GM23338 (cell line): ENCODE measurements around the gene MYOF. TPM values are rescaled to one million over a fixed set of nuclear protein-coding genes. Genes with fewer than 3 reads are reported as not detected.

Experiments
- ATAC-seq: fragments of 200-7000 bp; cut with Tn5 transposase; 3 replicates; pipeline ENCODE4 v1.9.1; 2020
- DNase-seq: peaks from one replicate; pipeline ENCODE4 v3.0.0-alpha.2; 2015; ENCODE audit warnings: low spot score
- H2AFZ ChIP-seq: fragments of 200-600 bp; sonication (generic); 2 replicates; pipeline ENCODE4 v1.8.0; 2016; ENCODE audit warnings: antibody characterized with exemption, mild to moderate bottlenecking, moderate library complexity
- H3F3A ChIP-seq: fragments of 200-600 bp; sonication (generic); replicated peaks from 2 replicates; pipeline ENCODE4 v1.8.0; 2017; ENCODE audit warnings: antibody characterized with exemption, mixed run types, low read depth
- H3K27ac ChIP-seq: fragments of 200-600 bp; sonication (generic); 2 replicates; pipeline ENCODE4 v1.6.1; 2016; ENCODE audit warnings: low read depth
- H3K27me3 ChIP-seq: fragments of 200-600 bp; sonication (generic); 2 replicates; pipeline ENCODE4 v1.8.0; 2016; ENCODE audit warnings: mild to moderate bottlenecking, mixed run types, moderate library complexity; ENCODE audit not compliant: insufficient read depth
- H3K36me3 ChIP-seq: fragments of 200-600 bp; sonication (generic); 2 replicates; pipeline ENCODE4 v1.8.0; 2016; ENCODE audit warnings: mild to moderate bottlenecking; ENCODE audit not compliant: insufficient read depth
- H3K4me1 ChIP-seq: fragments of 200-600 bp; sonication (generic); 2 replicates; pipeline ENCODE4 v1.8.0; 2016; ENCODE audit warnings: mild to moderate bottlenecking, moderate library complexity; ENCODE audit not compliant: insufficient read depth
- H3K4me2 ChIP-seq: fragments of 200-600 bp; sonication (generic); 2 replicates; pipeline ENCODE4 v1.7.1; 2017; ENCODE audit warnings: mixed run types
- H3K4me3 ChIP-seq: fragments of 200-600 bp; sonication (generic); 2 replicates; pipeline ENCODE4 v1.6.1; 2016; ENCODE audit warnings: mixed run types
- H3K79me2 ChIP-seq: fragments of 200-600 bp; sonication (generic); replicated peaks from 2 replicates; pipeline ENCODE4 v1.8.0; 2017; ENCODE audit warnings: mild to moderate bottlenecking; ENCODE audit not compliant: insufficient read depth
- H3K9me2 ChIP-seq: fragments of 200-600 bp; sonication (generic); 2 replicates; pipeline ENCODE4 v1.8.0; 2017; ENCODE audit not compliant: insufficient read depth
- H4K20me1 ChIP-seq: fragments of 200-600 bp; sonication (generic); replicated peaks from 2 replicates; pipeline ENCODE4 v1.8.0; 2017; ENCODE audit warnings: mild to moderate bottlenecking; ENCODE audit not compliant: insufficient read depth
- H3K27ac Mint-ChIP-seq: 2 replicates; pipeline ENCODE4 v1.8.0; 2020; ENCODE audit warnings: inconsistent platforms, mild to moderate bottlenecking, moderate library complexity, mixed read lengths
- H3K27me3 Mint-ChIP-seq: 3 replicates; pipeline ENCODE4 v1.8.0; 2022; ENCODE audit warnings: low read depth, mild to moderate bottlenecking, moderate library complexity, mixed read lengths, inconsistent platforms; ENCODE audit not compliant: insufficient read depth, poor library complexity
- H3K36me3 Mint-ChIP-seq: 3 replicates; pipeline ENCODE4 v1.8.0; 2021; ENCODE audit warnings: low read depth, mild to moderate bottlenecking, inconsistent platforms, moderate library complexity, mixed read lengths
- H3K4me1 Mint-ChIP-seq: 3 replicates; pipeline ENCODE4 v1.8.0; 2020; ENCODE audit warnings: mild to moderate bottlenecking, inconsistent platforms, mixed read lengths
- H3K4me3 Mint-ChIP-seq: 3 replicates; pipeline ENCODE4 v1.8.0; 2021; ENCODE audit warnings: moderate library complexity, mild to moderate bottlenecking, inconsistent platforms, mixed read lengths
- H3K9me3 Mint-ChIP-seq: 3 replicates; pipeline ENCODE4 v1.8.0; 2020; ENCODE audit warnings: moderate library complexity, mild to moderate bottlenecking, inconsistent platforms, mixed read lengths
- JUNB ChIP-seq: IDR thresholded peaks from one replicate; pipeline ENCODE4 v1.6.1; 2016; ENCODE audit warnings: antibody characterized with exemption; ENCODE audit not compliant: unreplicated experiment
- NANOG ChIP-seq: IDR thresholded peaks from 2 replicates; pipeline ENCODE4 v1.6.1; 2016; ENCODE audit warnings: antibody characterized with exemption, borderline replicate concordance
- POLR2AphosphoS5 ChIP-seq: IDR thresholded peaks from 2 replicates; pipeline ENCODE4 v1.6.1; 2016; ENCODE audit warnings: antibody characterized with exemption, low read depth
- STAT1 ChIP-seq: IDR thresholded peaks from one replicate; pipeline ENCODE4 v1.6.1; 2016; ENCODE audit warnings: antibody characterized with exemption; ENCODE audit not compliant: unreplicated experiment
- ZNF114 ChIP-seq: fragments of 250-450 bp; sonication (Bioruptor Pico); IDR thresholded peaks from 2 replicates; pipeline ENCODE4 v1.5.0; 2020; ENCODE audit warnings: mild to moderate bottlenecking, moderate library complexity
- ZNF331 ChIP-seq: fragments of 250-450 bp; sonication (Bioruptor Pico); IDR thresholded peaks from 2 replicates; pipeline ENCODE4 v1.5.0; 2020; ENCODE audit warnings: low read depth, mild to moderate bottlenecking, moderate library complexity
- ZNF462 ChIP-seq: fragments of 250-450 bp; sonication (Bioruptor Pico); IDR thresholded peaks from 2 replicates; pipeline ENCODE4 v1.5.0; 2020; ENCODE audit warnings: mild to moderate bottlenecking, moderate library complexity
- polyA plus RNA-seq: library from polyadenylated mRNA; unstranded; fragments of >200 nt; fragmentation: Nextera tagmentation; extraction: Ambion mirVana; gene quantifications from 2 replicates; pipeline ENCODE4 v1.2.1, GENCODE V29; 2016
- total RNA-seq: library from RNA; depleted of rRNA; stranded (reverse); fragments of >200 nt; shearing (Covaris generic); gene quantifications from 2 replicates; pipeline ENCODE4 v1.2.3, GENCODE V29; 2014

The MYOF gene
- total and polyA plus RNA-seq, 2 experiments from 2014 or later, result 0.82 to 1.4 TPM

GRCh38 chr10:93368210-93368609 is 113.9 kb downstream of the MYOF start:
- Histone ChIP-seq H3K9me2 (0 out of 2 replicates have a peak, but pooled peaks cover 8% of the 10 kb centered on the region), H2AFZ (no peak overlapping the region), H3K27ac (no peak overlapping the region), H3K4me3 (no peak overlapping the region), H3K4me2 (no peak overlapping the region), H3F3A (no peaks in the 10 kb centered on the region), H3K36me3 (no peaks in the 10 kb centered on the region), H4K20me1 (no peaks in the 10 kb centered on the region), H3K27me3 (no peaks in the 10 kb centered on the region), H3K4me1 (peaks cover 8% of the 10 kb centered on the region), H3K79me2 (no peaks in the 10 kb centered on the region)
- Mint-ChIP-seq H3K27me3 (peaks cover 3% of the 10 kb centered on the region), H3K4me1 (peaks cover 10% of the 10 kb centered on the region), H3K27ac (no peak overlapping the region), H3K4me3 (no peak overlapping the region), H3K9me3 (no peaks in the 10 kb centered on the region; the same call in 2 of the 3 replicates), H3K36me3 (no peaks in the 10 kb centered on the region)
- DNase-seq (no peak), ATAC-seq (no peak)
- no peak for TF ChIP-seq JUNB
- TF ChIP-seq ZNF114 (CRISPR knock-in tag), result no peak
- TF ChIP-seq STAT1, result no peak

GRCh38 chr10:93367664-93368063 is 114.5 kb downstream of the MYOF start:
- 0 out of 2 replicates have a peak, but pooled peaks cover 8% of the 10 kb centered on the region for H3K9me2 ChIP-seq
- H4K20me1 ChIP-seq, result no peaks in the 10 kb centered on the region
- H3K36me3 ChIP-seq, result no peaks in the 10 kb centered on the region
- H3K4me3 Mint-ChIP-seq, result no peak overlapping the region
- no peak overlapping the region for H2AFZ ChIP-seq
- H3K4me1 ChIP-seq, result peaks cover 8% of the 10 kb centered on the region
- H3K27ac ChIP-seq, result no peak overlapping the region
- H3K27me3 Mint-ChIP-seq, result no peaks in the 10 kb centered on the region
- DNase-seq (no peak), ATAC-seq (no peak)
- no peak overlapping the region for H3K27ac Mint-ChIP-seq
- no peaks in the 10 kb centered on the region; the same call in 2 of the 3 replicates for H3K9me3 Mint-ChIP-seq
- no peaks in the 10 kb centered on the region for H3K27me3 ChIP-seq
- no peak overlapping the region for H3K4me2 ChIP-seq
- TF ChIP-seq NANOG (no peak), JUNB (no peak), ZNF462 (CRISPR knock-in tag) (no peak), ZNF331 (CRISPR knock-in tag) (no peak), POLR2AphosphoS5 (no peak)
- peaks cover 10% of the 10 kb centered on the region for H3K4me1 Mint-ChIP-seq
- H3F3A ChIP-seq, result no peaks in the 10 kb centered on the region
- no peaks in the 10 kb centered on the region for H3K36me3 Mint-ChIP-seq
- no peaks in the 10 kb centered on the region for H3K79me2 ChIP-seq
- H3K4me3 ChIP-seq, result no peak overlapping the region
